Skeletal muscle cell (primary cell): Measurements from ENCODE around the gene TFCP2L1.
"Not testable (repeated sequence)": the region's sequence is repeated elsewhere in the genome, so short reads cannot be mapped to it uniquely, and the experiment has no call there.

Source experiments
- DNase-seq: peaks from one replicate; pipeline ENCODE4 v3.0.0-alpha.2; 2010; ENCODE audit warnings: low read depth
- H3K4me3 ChIP-seq: 2 replicates; pipeline ENCODE4 v1.5.1; 2011; ENCODE audit warnings: low read depth, mild to moderate bottlenecking, control low read depth, low read length, moderate library complexity

The TFCP2L1 gene

DNA sequence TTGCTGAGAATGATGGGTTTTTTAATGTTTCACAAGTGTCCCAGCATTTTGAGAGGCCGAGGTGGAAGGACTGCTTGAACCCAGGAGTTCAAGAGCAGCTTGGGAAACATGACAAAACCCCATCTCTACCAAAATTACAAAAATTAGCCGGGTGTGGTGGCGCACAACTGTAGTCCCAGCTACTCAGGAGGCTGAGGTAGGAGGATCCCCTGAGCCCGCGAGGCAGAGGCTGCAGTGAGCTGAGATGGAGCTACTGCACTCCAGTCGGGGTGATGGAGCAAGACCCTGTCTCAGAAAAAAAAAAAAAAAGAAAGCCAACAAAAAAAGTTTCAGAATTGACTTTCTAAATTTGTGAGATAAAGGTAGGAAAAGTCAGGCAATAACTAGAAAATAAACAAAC, 8.7 kb downstream of the TFCP2L1 start:
- DNase-seq = no peak
- H3K4me3 ChIP-seq = no peak overlapping the region

- DNase-seq = no peak
- no peak overlapping the region for H3K4me3 ChIP-seq
Observed at GRCh38 chr2:121273116-121273515, 11.9 kb downstream of the TFCP2L1 start.

- DNase-seq = no peak
- no peak overlapping the region for H3K4me3 ChIP-seq
Observed at GRCh38 chr2:121272596-121272995, 12.4 kb downstream of the TFCP2L1 start.

GRCh38 chr2:121269436-121269835, 15.6 kb downstream of the TFCP2L1 start:
- not testable (repeated sequence) for DNase-seq, H3K4me3 ChIP-seq

DNA sequence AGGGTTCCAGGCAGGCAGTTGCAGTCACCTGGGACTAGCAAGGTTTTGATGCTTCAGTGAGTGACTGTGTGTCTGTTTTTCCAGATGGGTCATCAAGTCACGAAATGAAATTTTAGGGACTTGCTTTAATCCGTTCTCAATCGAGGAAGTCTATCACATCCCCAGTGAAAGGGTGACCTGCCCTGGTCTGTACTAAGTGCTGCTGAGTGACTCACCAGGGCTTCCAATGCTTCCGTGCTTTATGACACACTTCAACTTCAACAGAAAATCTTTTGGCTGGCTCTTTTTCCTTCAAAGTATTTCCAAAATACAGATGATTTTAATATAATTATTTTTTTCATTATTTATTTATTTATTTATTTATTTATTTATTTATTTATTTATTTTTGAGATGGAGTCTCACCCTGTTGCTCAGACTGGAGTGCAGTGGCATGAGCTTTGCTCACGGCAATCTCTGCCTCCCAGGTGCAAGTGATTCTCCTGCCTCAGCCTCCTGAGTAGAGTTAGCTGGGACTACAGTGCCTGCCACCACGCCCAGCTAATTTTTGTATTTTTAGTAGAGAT, 18.4 kb downstream of the TFCP2L1 start:
- no peak for DNase-seq
- H3K4me3 ChIP-seq = no peak overlapping the region

DNA sequence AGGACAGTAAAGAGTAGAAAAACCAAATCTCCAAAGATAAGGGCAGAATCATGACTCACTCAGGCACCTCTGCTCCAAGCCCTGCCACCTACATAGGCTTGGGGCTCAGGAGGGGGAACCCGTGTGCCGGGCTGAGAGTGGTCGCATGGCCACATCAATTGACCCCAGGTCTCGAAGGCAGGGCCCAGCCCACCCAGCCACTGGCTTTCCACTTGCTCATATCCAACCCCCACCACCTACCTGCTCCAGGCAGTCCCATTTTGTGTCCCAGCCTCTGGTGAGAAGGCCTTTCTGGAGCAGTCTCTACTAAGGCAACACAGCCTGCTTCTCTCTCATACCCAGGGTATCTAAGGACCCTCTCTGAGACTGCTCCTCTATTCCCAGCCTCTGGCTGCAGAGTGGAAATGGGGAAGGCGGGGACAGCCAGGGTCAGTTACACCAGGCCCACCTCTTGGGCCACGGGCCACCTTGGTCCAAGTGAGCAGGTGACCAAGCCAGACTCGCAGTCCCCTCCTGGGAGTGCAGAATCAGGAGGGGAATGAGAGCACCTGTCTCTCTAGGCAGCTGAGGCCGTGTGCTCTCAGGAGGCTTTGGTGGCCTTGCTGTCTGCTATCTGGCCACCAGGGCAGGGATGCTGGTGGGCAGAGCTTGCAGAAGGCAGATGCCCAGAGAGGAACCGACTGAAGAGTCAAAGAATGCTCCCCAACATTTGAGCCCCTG, 20.8 kb downstream of the TFCP2L1 start:
- no peak overlapping the region for H3K4me3 ChIP-seq
- DNase-seq = no peak

GRCh38 chr2:121260370-121261154, 24.4 kb downstream of the TFCP2L1 start:
- no peak for DNase-seq
- no peak overlapping the region for H3K4me3 ChIP-seq

GRCh38 chr2:121258051-121258450, 27.0 kb downstream of the TFCP2L1 start:
- H3K4me3 ChIP-seq = no peak overlapping the region
- DNase-seq = no peak

GRCh38 chr2:121257480-121257840, 27.5 kb downstream of the TFCP2L1 start:
- DNase-seq = no peak
- no peak overlapping the region for H3K4me3 ChIP-seq

DNA sequence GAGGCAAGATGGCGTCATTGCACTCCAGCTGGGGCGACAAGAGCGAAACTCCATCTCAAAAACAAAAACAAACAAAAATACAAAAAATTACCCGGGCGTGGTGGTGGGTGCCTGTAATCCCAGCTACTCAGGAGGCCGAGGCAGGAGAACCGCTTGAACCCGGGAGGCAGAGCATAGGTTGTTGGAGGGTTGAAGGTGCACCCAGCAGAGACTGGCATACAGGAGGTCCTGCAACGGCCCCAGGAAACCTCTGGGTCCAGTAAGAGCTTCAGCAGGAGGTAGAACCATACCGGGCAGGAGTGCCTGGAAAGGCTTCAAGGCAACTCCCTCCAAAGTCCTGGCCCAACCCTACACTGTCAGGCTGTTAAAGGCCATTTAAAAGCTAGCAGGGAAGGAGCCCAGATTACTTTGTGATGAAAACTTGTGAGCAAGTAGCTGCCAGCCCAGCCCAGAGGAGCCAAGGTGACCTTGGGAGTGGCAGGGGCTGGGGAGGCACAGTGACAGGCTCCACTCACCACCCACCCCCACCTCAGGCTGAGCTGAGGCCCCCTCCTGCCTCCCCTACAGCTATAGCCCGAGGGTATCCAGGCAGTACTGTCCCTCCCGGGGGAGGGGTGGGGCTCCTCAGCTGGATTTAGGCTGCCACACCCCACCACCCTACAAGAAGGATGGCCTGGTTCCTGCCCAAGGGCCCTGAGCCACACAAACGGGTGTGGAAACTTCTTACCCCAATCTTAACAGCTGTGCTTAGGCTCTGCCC, 28.1 kb downstream of the TFCP2L1 start:
- no peak overlapping the region for H3K4me3 ChIP-seq
- no peak for DNase-seq

DNA sequence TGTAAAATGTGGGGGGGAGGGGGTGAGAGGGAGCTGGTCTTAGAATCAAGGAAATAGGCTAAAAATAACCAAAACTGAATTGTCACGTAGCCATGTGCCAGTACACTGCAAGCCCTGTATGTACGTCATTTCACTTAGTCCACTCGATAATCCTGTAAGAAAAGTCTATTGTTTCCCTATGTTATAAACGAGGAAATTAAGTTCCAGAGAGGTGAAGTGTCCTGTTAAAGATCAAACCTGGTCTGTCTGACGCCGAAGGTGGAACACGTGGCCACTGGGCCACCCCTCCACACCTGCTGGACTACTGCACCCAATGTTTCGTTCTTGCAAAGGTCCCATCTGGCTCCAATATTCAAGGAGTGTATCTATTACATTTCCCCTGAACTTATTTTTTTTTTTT, 29.6 kb downstream of the TFCP2L1 start:
- no peak overlapping the region for H3K4me3 ChIP-seq
- no peak for DNase-seq

GRCh38 chr2:121254748-121255147, 30.3 kb downstream of the TFCP2L1 start:
- H3K4me3 ChIP-seq = no peak overlapping the region
- DNase-seq = no peak

DNA sequence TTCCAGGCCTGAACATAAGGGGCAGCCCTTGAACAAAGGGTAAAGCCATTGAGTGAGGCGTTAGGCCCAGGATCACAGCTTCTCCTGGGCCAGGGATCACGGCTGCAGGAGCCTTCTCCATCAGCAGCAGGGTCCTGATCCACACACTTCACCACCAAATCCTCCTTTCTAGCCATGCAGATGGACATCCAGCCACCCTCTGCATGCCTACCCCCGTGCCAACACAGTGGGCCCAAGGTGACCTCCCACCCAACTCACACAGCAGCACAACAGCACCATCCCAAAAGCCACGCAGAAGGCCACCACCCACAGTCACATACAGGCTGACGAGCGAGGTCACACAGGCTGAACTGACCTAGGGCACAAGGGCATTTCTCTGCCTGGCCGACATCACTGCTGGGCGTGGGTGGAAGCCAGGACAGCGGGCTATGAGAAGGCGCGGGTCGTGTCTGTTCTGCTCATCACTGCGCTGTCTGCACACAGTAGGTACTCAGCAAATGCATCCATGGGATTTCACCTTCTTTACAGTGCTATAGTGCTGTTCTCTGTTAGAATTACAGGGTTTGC, 31.2 kb downstream of the TFCP2L1 start:
- DNase-seq = no peak
- H3K4me3 ChIP-seq = no peak overlapping the region

- no peak for DNase-seq
- H3K4me3 ChIP-seq = no peak overlapping the region
Observed at GRCh38 chr2:121253021-121253673, 31.9 kb downstream of the TFCP2L1 start.

DNA sequence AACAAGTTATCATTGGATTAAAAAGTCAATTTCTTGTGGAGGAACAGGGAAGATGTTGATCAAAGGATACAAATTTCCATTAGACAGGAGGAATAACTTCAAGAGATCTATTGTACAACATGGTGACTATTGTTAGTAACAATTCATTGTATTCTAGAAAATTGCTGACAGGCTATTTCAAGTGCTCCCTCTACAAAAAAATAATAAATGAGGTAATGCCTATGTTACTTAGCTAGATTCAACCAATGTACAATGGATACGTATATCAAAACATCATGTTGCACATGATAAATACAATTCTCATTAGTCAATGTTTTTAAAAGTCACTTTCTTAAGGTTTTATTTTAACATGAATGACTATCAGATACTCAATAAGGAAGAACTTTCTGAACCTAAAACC, 33.5 kb downstream of the TFCP2L1 start:
- no peak for DNase-seq
- no peak overlapping the region for H3K4me3 ChIP-seq

DNA sequence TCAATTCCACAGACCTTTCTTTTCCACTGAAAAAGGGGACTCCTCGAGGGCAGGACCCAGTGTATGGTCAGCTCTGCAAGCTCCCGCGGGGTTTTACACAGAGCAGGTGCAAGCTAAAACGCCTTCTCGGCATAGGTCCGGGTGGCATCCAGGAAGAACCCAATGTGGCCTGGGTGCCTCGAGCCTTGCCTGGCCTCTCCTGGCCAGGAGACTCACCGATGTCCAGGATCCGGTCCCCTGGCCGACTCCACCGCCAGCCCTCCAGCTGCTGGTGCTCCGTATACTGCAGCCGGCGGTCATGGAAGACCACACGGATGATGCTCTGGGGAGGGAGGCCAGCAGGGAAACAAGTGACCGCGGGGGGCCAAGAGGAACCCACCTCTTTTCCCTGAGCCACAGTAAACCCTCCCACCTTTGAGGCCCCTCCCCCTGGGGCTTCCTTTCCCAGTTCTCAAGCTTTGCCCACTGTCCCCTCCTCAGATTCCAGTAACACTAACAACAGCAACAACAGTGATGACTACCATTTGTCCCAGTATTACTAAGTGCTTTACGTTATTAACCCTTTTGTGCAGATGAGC, 36.1 kb downstream of the TFCP2L1 start:
- no peak overlapping the region for H3K4me3 ChIP-seq
- no peak for DNase-seq

DNA sequence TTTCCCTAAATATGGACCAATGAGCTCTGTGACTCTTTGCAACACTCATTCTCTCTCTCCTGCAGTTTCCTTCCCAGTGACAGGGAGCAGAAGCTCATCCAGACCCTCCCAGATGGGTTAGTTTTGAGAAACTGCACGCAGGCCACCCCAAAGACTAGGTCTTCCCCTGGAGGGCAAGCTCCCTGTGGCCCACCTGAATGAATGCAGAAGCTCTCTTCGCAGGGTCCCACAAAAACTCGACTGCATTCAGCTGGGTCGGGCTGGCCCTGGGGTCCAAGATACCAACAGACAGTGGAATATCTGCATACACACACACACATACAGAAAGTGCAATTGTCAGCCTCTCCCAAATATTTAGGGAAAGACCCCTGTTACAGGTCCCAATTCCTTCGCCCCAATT, 37.0 kb downstream of the TFCP2L1 start:
- no peak overlapping the region for H3K4me3 ChIP-seq
- DNase-seq = no peak

- H3K4me3 ChIP-seq = no peak overlapping the region
- DNase-seq = no peak
Observed at GRCh38 chr2:121247534-121247933, 37.5 kb downstream of the TFCP2L1 start.

- no peak overlapping the region for H3K4me3 ChIP-seq
- no peak for DNase-seq
Observed at GRCh38 chr2:121246704-121247255, 38.2 kb downstream of the TFCP2L1 start.
